K562 (cell line): ENCODE results near the gene RGS7. TPM values are rescaled to one million over a fixed set of nuclear protein-coding genes. Genes with fewer than 3 reads are reported as not detected.

Source experiments
- ATAC-seq: fragments of 200-7000 bp; cut with Tn5 transposase; 3 replicates; pipeline ENCODE4 v1.9.1; 2020; ENCODE audit warnings: moderate library complexity
- BruUV-seq: library from RNA; stranded (reverse); fragments of 400-500 nt; replicated peaks from 2 replicates; lab custom pipeline; 2021; lab: Mats Ljungman, UMichigan
- CTCF ChIA-PET: fragments of 300-600 bp; formaldehyde crosslinking; extraction: SDS; loops from one replicate; lab custom pipeline; 2021; ENCODE audit warnings: low intra/inter-chr PET ratio; lab: Yijun Ruan, JAX
- POLR2A ChIA-PET: fragments of 300-600, 350-650 bp; sonication (Branson Sonifier 250); formaldehyde crosslinking; extraction: SDS; loops from one replicate; lab custom pipeline; 2021; ENCODE audit warnings: antibody characterized with exemption, inconsistent platforms; lab: Yijun Ruan, JAX
- DNase-seq, 4 experiments: peaks; one replicate each; pipeline versions ENCODE4 v3.0.0 to v3.0.0-alpha.2; 2011 to 2018; ENCODE audit warnings: low spot score in 3 of 4, mixed read lengths in 3 of 4; ENCODE audit errors: extremely low read depth in 1 of 4
- FAIRE-seq: peaks from 2 replicates; lab custom pipeline; 2011; peaks lifted over from hg19 to GRCh38; lab: Jason Lieb, UNC
- H2AFZ ChIP-seq: 2 replicates; pipeline ENCODE4 v1.6.0; 2011; ENCODE audit warnings: low read depth, low read length, control low read depth, inconsistent platforms
- H3K27ac ChIP-seq: fragments of 200-600 bp; 3 replicates; pipeline ENCODE4 v1.8.0; 2011; ENCODE audit warnings: low read depth, mild to moderate bottlenecking, control low read depth, inconsistent platforms, low read length, moderate library complexity, mixed read lengths; ENCODE audit errors: extremely low read depth
- H3K27me3 ChIP-seq, 2 experiments: fragments of 300-600 bp in 1 of 2; 2 replicates in 1 of 2; 3 replicates in 1 of 2; pipeline versions ENCODE4 v1.6.0 to v1.8.0; 2011; ENCODE audit warnings: inconsistent platforms in 2 of 2, low read length in 2 of 2, mild to moderate bottlenecking in 1 of 2, mixed read lengths in 1 of 2, moderate library complexity in 1 of 2; ENCODE audit not compliant: control insufficient read depth in 2 of 2, insufficient read depth in 2 of 2
- H3K36me3 ChIP-seq: fragments of 300-600 bp; 3 replicates; pipeline ENCODE4 v1.8.0; 2011; ENCODE audit warnings: mild to moderate bottlenecking, low read length, inconsistent platforms; ENCODE audit not compliant: control insufficient read depth, insufficient read depth
- H3K4me1 ChIP-seq, 2 experiments: fragments of 200-600 bp in 1 of 2; replicated peaks in 1 of 2; 2 replicates in 1 of 2; 3 replicates in 1 of 2; pipeline versions ENCODE4 v1.5.1 to v1.8.0; 2011; ENCODE audit warnings: inconsistent platforms in 2 of 2, low read length in 2 of 2, mild to moderate bottlenecking in 1 of 2, mixed read lengths in 1 of 2, moderate library complexity in 1 of 2; ENCODE audit not compliant: control insufficient read depth in 2 of 2, insufficient read depth in 2 of 2
- H3K4me2 ChIP-seq: 2 replicates; pipeline ENCODE4 v1.6.1; 2011; ENCODE audit warnings: low read length, control low read depth, inconsistent platforms, mixed read lengths; ENCODE audit not compliant: insufficient read depth
- H3K4me3 ChIP-seq: fragments of 200-600 bp; sonication (generic), shearing (Covaris generic); 2 replicates; pipeline ENCODE4 v1.5.1; 2016; ENCODE audit warnings: control low read depth, inconsistent platforms
- H3K79me2 ChIP-seq: fragments of 200-600 bp; 3 replicates; pipeline ENCODE4 v1.8.0; 2011; ENCODE audit warnings: low read length, inconsistent platforms; ENCODE audit not compliant: control insufficient read depth, insufficient read depth
- H3K9ac ChIP-seq, 2 experiments: 2 replicates each; pipeline versions ENCODE4 v1.6.0 to v1.6.1; 2011; ENCODE audit warnings: low read depth in 2 of 2, low read length in 2 of 2, control low read depth in 1 of 2, inconsistent platforms in 1 of 2, mild to moderate bottlenecking in 1 of 2, mixed read lengths in 1 of 2; ENCODE audit not compliant: insufficient read depth in 1 of 2
- H3K9me1 ChIP-seq: one replicate; pipeline ENCODE4 v1.6.0; 2011; ENCODE audit warnings: inconsistent platforms, mild to moderate bottlenecking, low read length, moderate library complexity; ENCODE audit not compliant: control insufficient read depth, insufficient read depth
- H3K9me3 ChIP-seq: replicated peaks from 2 replicates; pipeline ENCODE4 v1.5.1; 2011; ENCODE audit warnings: low read depth, low read length, inconsistent platforms; ENCODE audit not compliant: control insufficient read depth, insufficient read depth
- H4K20me1 ChIP-seq: replicated peaks from 2 replicates; pipeline ENCODE4 v1.6.1; 2011; ENCODE audit warnings: low read length, inconsistent platforms, mixed read lengths; ENCODE audit not compliant: control insufficient read depth, insufficient read depth
- BRD9 ChIP-seq: fragments of 450-650 bp; IDR thresholded peaks from 2 replicates; pipeline ENCODE4 v1.6.1; 2018; ENCODE audit warnings: low read depth; ENCODE audit not compliant: partially characterized antibody
- CREB1 ChIP-seq, 2 experiments: sonication (generic) in 1 of 2; formaldehyde crosslinking in 1 of 2; IDR thresholded peaks; 2 replicates each; pipeline versions ENCODE4 v1.6.1 to v1.8.0; 2012 to 2022; ENCODE audit warnings: inconsistent platforms in 1 of 2, mild to moderate bottlenecking in 1 of 2, missing genetic modification reagents in 1 of 2, moderate library complexity in 1 of 2
- FOS ChIP-seq: IDR thresholded peaks from 3 replicates; pipeline ENCODE4 v1.6.1; 2011; ENCODE audit not compliant: insufficient read length; ENCODE audit errors: extremely low read depth
- FUS ChIP-seq: fragments of 200-400 bp; formaldehyde crosslinking; optimal IDR thresholded peaks from 2 replicates; pipeline ENCODE3; 2017; ENCODE audit warnings: low read depth, low read length
- GATAD2B ChIP-seq: fragments of 450-650 bp; IDR thresholded peaks from 2 replicates; pipeline ENCODE4 v1.6.1; 2017; ENCODE audit warnings: mild to moderate bottlenecking, borderline replicate concordance
- GTF3C2 ChIP-seq: IDR thresholded peaks from 3 replicates; pipeline ENCODE4 v1.6.1; 2011; ENCODE audit warnings: borderline replicate concordance, mild to moderate bottlenecking, moderate library complexity; ENCODE audit not compliant: insufficient read length; ENCODE audit errors: extremely low read depth
- HCFC1 ChIP-seq: IDR thresholded peaks from 2 replicates; pipeline ENCODE4 v1.6.1; 2012; ENCODE audit warnings: low read depth, low read length, improper control_type of control experiment
- JUND ChIP-seq, 2 experiments: IDR thresholded peaks; 2 replicates in 1 of 2; 3 replicates in 1 of 2; pipeline ENCODE4 v1.6.1; 2011; ENCODE audit warnings: borderline replicate concordance in 2 of 2, low read depth in 2 of 2, low read length in 2 of 2, improper control_type of control experiment in 1 of 2, missing biosample characterization in 1 of 2, missing genetic modification characterization in 1 of 2, missing genetic modification reagents in 1 of 2
- MAFG ChIP-seq: fragments of 450-650 bp; conservative IDR thresholded peaks from 2 replicates; pipeline ENCODE4 v1.6.1; 2016; ENCODE audit warnings: missing genetic modification characterization, missing compliant biosample characterization
- MAZ ChIP-seq, 2 experiments: fragments of 450-650 bp in 1 of 2; sonication (generic) in 1 of 2; formaldehyde crosslinking; IDR thresholded peaks in 1 of 2; conservative IDR thresholded peaks in 1 of 2; 2 replicates each; pipeline versions ENCODE4 v1.4.0 to v1.5.0; 2020; ENCODE audit warnings: mild to moderate bottlenecking in 1 of 2, missing genetic modification reagents in 1 of 2
- PHF21A ChIP-seq: fragments of 450-650 bp; IDR thresholded peaks from 2 replicates; pipeline ENCODE4 v1.6.1; 2017; ENCODE audit warnings: low read depth, borderline replicate concordance
- PURB ChIP-seq: sonication (generic); formaldehyde crosslinking; IDR thresholded peaks from 2 replicates; pipeline ENCODE4 v1.9.0; 2021; ENCODE audit warnings: low read depth, mild to moderate bottlenecking, missing genetic modification reagents
- RFX7 ChIP-seq: fragments of 250-450 bp; sonication (Bioruptor Pico); IDR thresholded peaks from 2 replicates; pipeline ENCODE4 v1.5.1; 2021; ENCODE audit warnings: mild to moderate bottlenecking
- SMARCC2 ChIP-seq: fragments of 450-650 bp; IDR thresholded peaks from 2 replicates; pipeline ENCODE4 v1.6.1; 2017; ENCODE audit warnings: antibody characterized with exemption, moderate library complexity, mild to moderate bottlenecking, low read depth
- SNAPC5 ChIP-seq: fragments of 250-450 bp; sonication (Bioruptor Pico); IDR thresholded peaks from 2 replicates; pipeline ENCODE4 v1.8.0; 2021; ENCODE audit warnings: moderate library complexity, mild to moderate bottlenecking, inconsistent platforms
- ZC3H11A ChIP-seq: IDR thresholded peaks from 2 replicates; pipeline ENCODE4 v1.6.1; 2012; ENCODE audit warnings: low read depth, low read length, improper control_type of control experiment
- ZNF263 ChIP-seq: sonication (generic); formaldehyde crosslinking; IDR thresholded peaks from 2 replicates; pipeline ENCODE4 v1.8.0; 2022; ENCODE audit warnings: mild to moderate bottlenecking, missing genetic modification reagents, borderline replicate concordance
- ZNF583 ChIP-seq: fragments of 250-450 bp; sonication (Bioruptor Pico); IDR thresholded peaks from 2 replicates; pipeline ENCODE4 v1.4.0; 2020
- ZNF655 ChIP-seq: fragments of 250-450 bp; sonication (Bioruptor Pico); IDR thresholded peaks from 2 replicates; pipeline ENCODE4 v1.5.0; 2021
- WGBS: fragments of 100-300 bp; shearing (Covaris generic); methylation state at CpG from one replicate; pipeline ENCODE4 v1.1.6; 2016; ENCODE audit warnings: low coverage, mixed read lengths; ENCODE audit not compliant: insufficient coverage; ENCODE audit errors: missing lambda C conversion rate; 5-methylcytosine and 5-hydroxymethylcytosine counted together
- in situ Hi-C: fragments of 300-500 bp; cut with MboI; formaldehyde crosslinking; loops from 4 replicates; pipeline ENCODE4 v1.15.0; 2018; ENCODE audit warnings: inconsistent platforms, mixed read lengths
- intact Hi-C: fragments of 100-400 bp; cut with micrococcal nuclease; formaldehyde crosslinking; loops from 2 replicates; pipeline ENCODE4 v1.14.2; 2022
- polyA plus RNA-seq, 8 experiments: library from polyadenylated mRNA; depleted of rRNA in 4 of 8; stranded (reverse) in 5 of 8; unstranded in 3 of 8; fragments of >200 nt; fragmentation: Nextera tagmentation in 2 of 8; fragmentation: Illumina TruSeq in 1 of 8; extraction: Ambion mirVana in 2 of 8; extraction: Trizol in 1 of 8; gene quantifications; 2 replicates each; pipeline versions ENCODE4 v1.2.1 to v1.2.3, GENCODE V29; 2011 to 2014; ENCODE audit warnings: inconsistent platforms in 1 of 8, missing spikeins in 1 of 8
- total RNA-seq, 7 experiments: library from RNA; depleted of rRNA in 6 of 7; stranded (reverse); fragments of >200 nt in 6 of 7; fragmentation: Illumina TruSeq in 2 of 7; extraction: Trizol in 2 of 7; gene quantifications; 2 replicates each; pipeline versions ENCODE4 v1.2.1 to v1.2.3, GENCODE V29; 2011 to 2021; ENCODE audit warnings: low replicate concordance in 1 of 7

RGS7 gene
- total and polyA plus RNA-seq, 9 of the 15 experiments (the other 6 are each of a cell fraction or from before 2014, with no cell fraction given): not detected

GRCh38 chr1:241351841-241352240 lies 5.2 kb downstream of the RGS7 start:
- Histone ChIP-seq H3K36me3 (no peaks in the 10 kb centered on the region), H3K9me3 (no peaks in the 10 kb centered on the region; the same call in 1 of the 2 replicates), H2AFZ (no peak overlapping the region), H3K4me3 (no peak overlapping the region), H3K27ac (no peak overlapping the region), H3K79me2 (no peaks in the 10 kb centered on the region), H3K9me1 (no peaks in the 10 kb centered on the region), H3K4me1 (peaks cover 0 to 1% of the 10 kb centered on the region in 2 experiments; a peak in 1 of 5 replicates), H3K4me2 (no peak overlapping the region), H3K9ac (no peak overlapping the region), H4K20me1 (no peaks in the 10 kb centered on the region), H3K27me3 (no peaks in the 10 kb centered on the region)
- ATAC-seq: no peak
- FAIRE-seq: no peak
- BruUV-seq: no TSS peak
- ChIA-PET CTCF (no interaction called here), POLR2A (no interaction called here)
- no peak for DNase-seq
- in situ Hi-C loops (no loop called here), intact Hi-C loops (no loop called here)
- WGBS: 2% methylated on average over 3 of the region's 3 CpGs
- TF ChIP-seq PHF21A: no peak
- no peak for TF ChIP-seq RFX7 (CRISPR knock-in tag)
- TF ChIP-seq PURB (CRISPR knock-in tag): no peak
- no peak for TF ChIP-seq SNAPC5 (CRISPR knock-in tag)
- no peak for TF ChIP-seq HCFC1
- no peak for TF ChIP-seq CREB1 (IDR thresholded peaks at IDR 0.05)
- TF ChIP-seq CREB1 (CRISPR knock-in tag; IDR thresholded peaks at IDR 0.05): no peak
- TF ChIP-seq JUND (IDR thresholded peaks at IDR 0.05; ENCODE audit: borderline replicate concordance, low read depth, low read length): no peak
- no peak for TF ChIP-seq JUND (tag; IDR thresholded peaks at IDR 0.05; ENCODE audit: borderline replicate concordance, low read depth, low read length)
- no peak for TF ChIP-seq ZNF263 (CRISPR knock-in tag)
- no peak for TF ChIP-seq BRD9
- TF ChIP-seq SMARCC2: no peak
- TF ChIP-seq GTF3C2: no peak
- TF ChIP-seq FUS: no peak
- TF ChIP-seq ZNF583 (CRISPR knock-in tag): no peak
- no peak for TF ChIP-seq ZC3H11A
- TF ChIP-seq FOS: no peak
- TF ChIP-seq MAFG (tag): no peak
- no peak for TF ChIP-seq ZNF655 (CRISPR knock-in tag)
- no peak for TF ChIP-seq GATAD2B
- no peak for TF ChIP-seq MAZ (CRISPR knock-in tag; conservative IDR thresholded peaks at IDR 0.05 in 1 of 2, IDR thresholded peaks at IDR 0.05 in 1 of 2)
